SK-N-SH (cell line): ENCODE results near the gene EIF4E1B. TPM values are rescaled to one million over a fixed set of nuclear protein-coding genes. Genes with fewer than 3 reads are reported as not detected.
A peak's percentile ranks its signal among the peaks of the same experiment; 100 is the strongest.

Experiments
- CTCF ChIA-PET: fragments of 300-600, 350-600 bp; formaldehyde crosslinking; extraction: SDS; loops from one replicate; lab custom pipeline; 2021; lab: Yijun Ruan, JAX
- POLR2A ChIA-PET: fragments of 350-600 bp; sonication (Branson Sonifier 250); formaldehyde crosslinking; extraction: SDS; loops from one replicate; lab custom pipeline; 2020; ENCODE audit warnings: antibody characterized with exemption, inconsistent platforms; lab: Yijun Ruan, JAX
- DNase-seq: peaks from one replicate; pipeline ENCODE4 v3.0.0; 2012
- H2AFZ ChIP-seq: fragments of 200-600 bp; sonication (generic); 2 replicates; pipeline ENCODE4 v1.8.1; 2016; ENCODE audit warnings: antibody characterized with exemption, mild to moderate bottlenecking, low read depth
- H3F3A ChIP-seq: fragments of 200-600 bp; sonication (generic); replicated peaks from 2 replicates; pipeline ENCODE3; 2016; ENCODE audit warnings: antibody characterized with exemption, mild to moderate bottlenecking; ENCODE audit not compliant: insufficient read depth
- H3K27ac ChIP-seq, 2 experiments: fragments of 200-500 bp in 1 of 2; fragments of 200-600 bp in 1 of 2; sonication (Bioruptor generic) in 1 of 2; sonication (generic), shearing (Covaris generic) in 1 of 2; 2 replicates each; pipeline versions ENCODE4 v1.5.1 to v1.6.1; 2014 to 2016; ENCODE audit warnings: low read depth in 2 of 2, inconsistent platforms in 1 of 2, low read length in 1 of 2, mild to moderate bottlenecking in 1 of 2, mixed read lengths in 1 of 2
- H3K27me3 ChIP-seq: fragments of 200-600 bp; sonication (generic), shearing (Covaris generic); 2 replicates; pipeline ENCODE4 v1.6.1; 2016; ENCODE audit warnings: mixed run types; ENCODE audit not compliant: insufficient read depth
- H3K36me3 ChIP-seq, 2 experiments: fragments of 200-500 bp in 1 of 2; fragments of 200-600 bp in 1 of 2; sonication (Bioruptor generic) in 1 of 2; sonication (generic) in 1 of 2; replicated peaks in 1 of 2; 2 replicates each; pipeline versions ENCODE3 to v1.5.1; 2014 to 2016; ENCODE audit warnings: low read length in 1 of 2, mild to moderate bottlenecking in 1 of 2; ENCODE audit not compliant: insufficient read depth in 2 of 2, control insufficient read depth in 1 of 2
- H3K4me1 ChIP-seq, 2 experiments: fragments of 200-500 bp in 1 of 2; fragments of 200-600 bp in 1 of 2; sonication (Bioruptor generic) in 1 of 2; sonication (generic), shearing (Covaris generic) in 1 of 2; 2 replicates each; pipeline versions ENCODE4 v1.5.1 to v1.6.1; 2014 to 2016; ENCODE audit warnings: low read depth in 1 of 2, low read length in 1 of 2, mixed run types in 1 of 2; ENCODE audit not compliant: insufficient read depth in 2 of 2, control insufficient read depth in 1 of 2
- H3K4me2 ChIP-seq: fragments of 200-600 bp; sonication (generic), shearing (Covaris generic); 2 replicates; pipeline ENCODE4 v1.6.1; 2017; ENCODE audit warnings: mixed run types
- H3K4me3 ChIP-seq, 2 experiments: fragments of 200-500 bp in 1 of 2; fragments of 200-600 bp in 1 of 2; sonication (Bioruptor generic) in 1 of 2; sonication (generic), shearing (Covaris generic) in 1 of 2; 2 replicates each; pipeline versions ENCODE4 v1.5.1 to v1.8.1; 2014 to 2016; ENCODE audit warnings: low read depth in 2 of 2, inconsistent platforms in 1 of 2, low read length in 1 of 2, mild to moderate bottlenecking in 1 of 2, mixed read lengths in 1 of 2, moderate library complexity in 1 of 2
- H3K79me2 ChIP-seq: fragments of 200-600 bp; sonication (generic); 2 replicates; pipeline ENCODE4 v1.8.1; 2017; ENCODE audit warnings: mild to moderate bottlenecking; ENCODE audit not compliant: insufficient read depth
- H3K9ac ChIP-seq: fragments of 200-600 bp; sonication (generic); 2 replicates; pipeline ENCODE4 v1.6.1; 2017; ENCODE audit warnings: mixed run types
- H3K9me2 ChIP-seq: fragments of 200-600 bp; sonication (generic); 2 replicates; pipeline ENCODE4 v1.6.1; 2017; ENCODE audit warnings: mixed run types
- H3K9me3 ChIP-seq: fragments of 200-600 bp; sonication (generic); 2 replicates; pipeline ENCODE4 v1.6.1; 2017; ENCODE audit warnings: mixed run types, mild to moderate bottlenecking, moderate library complexity
- H4K20me1 ChIP-seq: fragments of 200-600 bp; sonication (generic); 2 replicates; pipeline ENCODE4 v1.6.1; 2017; ENCODE audit warnings: mild to moderate bottlenecking, mixed run types; ENCODE audit not compliant: insufficient read depth
- ELF1 ChIP-seq: IDR thresholded peaks from 2 replicates; pipeline ENCODE4 v1.4.0; 2012
- EP300 ChIP-seq, 2 experiments: IDR thresholded peaks; 2 replicates each; pipeline versions ENCODE4 v1.4.0 to v1.6.1; 2012; ENCODE audit warnings: borderline replicate concordance in 1 of 2, low read depth in 1 of 2, low read length in 1 of 2
- FOXJ3 ChIP-seq: sonication (generic); formaldehyde crosslinking; IDR thresholded peaks from 2 replicates; pipeline ENCODE4 v1.5.1; 2020; ENCODE audit warnings: mild to moderate bottlenecking, missing genetic modification reagents
- FOXM1 ChIP-seq: IDR thresholded peaks from 2 replicates; pipeline ENCODE4 v1.4.0; 2012; ENCODE audit warnings: low read depth, mild to moderate bottlenecking
- NFIC ChIP-seq: IDR thresholded peaks from 2 replicates; pipeline ENCODE4 v1.4.0; 2012; ENCODE audit warnings: borderline replicate concordance
- NRF1 ChIP-seq: IDR thresholded peaks from 2 replicates; pipeline ENCODE4 v1.6.1; 2012; ENCODE audit warnings: low read depth, mild to moderate bottlenecking, low read length
- POLR2AphosphoS5 ChIP-seq: IDR thresholded peaks from 2 replicates; pipeline ENCODE4 v1.6.1; 2012; ENCODE audit warnings: low read depth, low read length
- RAD21 ChIP-seq: IDR thresholded peaks from 2 replicates; pipeline ENCODE4 v1.6.1; 2012; ENCODE audit warnings: mild to moderate bottlenecking, low read length
- RCOR1 ChIP-seq: fragments of 150-350 bp; IDR thresholded peaks from 2 replicates; pipeline ENCODE4 v1.6.1; 2017; ENCODE audit warnings: antibody characterized with exemption, low read length
- RXRA ChIP-seq: IDR thresholded peaks from 2 replicates; pipeline ENCODE4 v1.4.0; 2012; ENCODE audit warnings: low read depth, mild to moderate bottlenecking, borderline replicate concordance
- SIN3A ChIP-seq: IDR thresholded peaks from 2 replicates; pipeline ENCODE4 v1.6.1; 2012; ENCODE audit warnings: low read depth, mild to moderate bottlenecking, low read length, moderate library complexity, borderline replicate concordance
- TAF1 ChIP-seq: IDR thresholded peaks from 2 replicates; pipeline ENCODE4 v1.6.1; 2012; ENCODE audit warnings: low read depth, mild to moderate bottlenecking, low read length, moderate library complexity, borderline replicate concordance
- TCF12 ChIP-seq: IDR thresholded peaks from 2 replicates; pipeline ENCODE4 v1.4.0; 2012
- YY1 ChIP-seq: IDR thresholded peaks from 2 replicates; pipeline ENCODE4 v1.4.0; 2012; ENCODE audit warnings: low read depth, mild to moderate bottlenecking
- WGBS: methylation state at CpG from one replicate; pipeline ENCODE4 v1.1.6; 2017; ENCODE audit warnings: low lambda C conversion rate; 5-methylcytosine and 5-hydroxymethylcytosine counted together
- polyA plus RNA-seq, 3 experiments: library from polyadenylated mRNA; depleted of rRNA; stranded (reverse); fragments of >200 nt; gene quantifications; 2 replicates each; pipeline ENCODE4 v1.2.3, GENCODE V29; 2012
- TF ChIP-seq, protein P1 (sequence below): fragments of 150-350 bp; IDR thresholded peaks from 2 replicates; pipeline ENCODE4 v1.6.1; 2017; ENCODE audit warnings: antibody characterized with exemption, low read length, low read depth, borderline replicate concordance
- TF ChIP-seq, protein P2 (sequence below): fragments of 200-600 bp; sonication (generic); IDR thresholded peaks from 2 replicates; pipeline ENCODE4 v1.6.1; 2017; ENCODE audit warnings: antibody characterized with exemption, mild to moderate bottlenecking, moderate library complexity
- TF ChIP-seq, protein P3 (sequence below): IDR thresholded peaks from 2 replicates; pipeline ENCODE4 v1.6.1; 2012; ENCODE audit warnings: mild to moderate bottlenecking, low read depth, low read length, moderate library complexity
- TF ChIP-seq, protein P4 (sequence below): IDR thresholded peaks from 2 replicates; pipeline ENCODE4 v1.4.0; 2012; ENCODE audit warnings: low read depth, borderline replicate concordance

Gene EIF4E1B
- polyA plus RNA-seq, 1 of the 3 experiments (the other 2 are of a cell fraction) = not detected

DNA sequence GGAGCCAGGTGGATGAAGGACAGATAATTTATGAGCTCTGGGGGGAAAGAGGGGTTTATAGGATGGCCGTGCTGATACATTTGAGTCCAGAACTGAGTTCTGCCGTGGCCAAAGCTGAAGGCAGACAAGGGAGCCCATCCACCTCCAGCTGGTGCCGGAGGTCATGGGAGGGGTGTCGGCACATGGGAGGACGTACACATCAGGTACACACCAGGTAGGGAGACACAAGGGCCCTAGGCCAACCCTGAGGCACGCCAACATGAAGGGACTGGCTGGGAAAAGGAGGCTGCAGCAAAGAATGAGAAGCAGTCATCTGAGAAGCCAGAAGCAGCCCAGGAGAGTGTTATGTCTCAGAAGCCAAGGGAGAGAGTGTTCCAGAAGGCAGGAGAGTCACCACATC lies 18.5 kb upstream of the EIF4E1B start (continued):
- TF ChIP-seq YY1 (no peak), NFIC (no peak)
- TF ChIP-seq, protein P1, sequence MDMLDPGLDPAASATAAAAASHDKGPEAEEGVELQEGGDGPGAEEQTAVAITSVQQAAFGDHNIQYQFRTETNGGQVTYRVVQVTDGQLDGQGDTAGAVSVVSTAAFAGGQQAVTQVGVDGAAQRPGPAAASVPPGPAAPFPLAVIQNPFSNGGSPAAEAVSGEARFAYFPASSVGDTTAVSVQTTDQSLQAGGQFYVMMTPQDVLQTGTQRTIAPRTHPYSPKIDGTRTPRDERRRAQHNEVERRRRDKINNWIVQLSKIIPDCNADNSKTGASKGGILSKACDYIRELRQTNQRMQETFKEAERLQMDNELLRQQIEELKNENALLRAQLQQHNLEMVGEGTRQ = no peak
- TF ChIP-seq, all 33 proteins: peak for 0

DNA sequence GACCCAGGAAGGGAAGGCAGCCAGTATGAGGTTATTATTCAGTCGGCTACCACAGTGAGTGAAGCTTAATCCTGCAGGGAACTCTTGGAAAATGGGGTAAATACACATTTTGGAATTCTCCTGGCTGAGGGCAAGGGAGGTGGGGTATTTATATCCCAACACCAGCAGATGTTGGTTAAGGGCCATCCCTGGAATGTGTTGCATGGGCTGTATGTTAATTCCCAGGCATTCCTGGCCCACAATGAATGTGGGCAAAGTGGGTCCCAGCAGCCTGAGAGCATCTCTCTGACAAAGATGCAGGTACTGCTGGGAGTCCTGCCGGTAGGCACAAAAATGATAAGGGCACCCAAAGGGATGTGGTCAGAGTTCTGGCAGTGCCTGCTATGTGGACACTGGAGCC lies 17.6 kb upstream of the EIF4E1B start:
- H4K20me1 ChIP-seq = peaks cover 11% of the 10 kb centered on the region; the same call in 1 of the 2 replicates
- H3K9me3 ChIP-seq = no peaks in the 10 kb centered on the region
- DNase-seq = no peak
- H3K36me3 ChIP-seq = no peaks in the 10 kb centered on the region
- WGBS = 73% methylated on average over 2 of the region's 2 CpGs
- ChIA-PET POLR2A (interaction anchor here (0.7 kb wide), 1 partner anchor 33 kb away, joined by 3 read pairs; no protein-coding TSS in a partner anchor), CTCF (no interaction called here)
- H3K9ac ChIP-seq = no peak overlapping the region
- no peak overlapping the region for H3K27ac ChIP-seq
- H3K4me2 ChIP-seq = no peak overlapping the region
- H3K27me3 ChIP-seq = no peaks in the 10 kb centered on the region
- H3F3A ChIP-seq = peaks cover 4% of the 10 kb centered on the region
- H3K79me2 ChIP-seq = peaks cover 15% of the 10 kb centered on the region
- no peak overlapping the region for H2AFZ ChIP-seq
- H3K9me2 ChIP-seq = no peaks in the 10 kb centered on the region
- peaks cover 7 to 39% of the 10 kb centered on the region in 2 experiments; a peak in 3 of 4 replicates for H3K4me1 ChIP-seq
- no peak for TF ChIP-seq ELF1
- TF ChIP-seq EP300 (IDR thresholded peaks at IDR 0.05; ENCODE audit: borderline replicate concordance in 1 of 2, low read depth in 1 of 2, low read length in 1 of 2) = no peak
- no peak for TF ChIP-seq NRF1
- no peak overlapping the region for H3K4me3 ChIP-seq

DNA sequence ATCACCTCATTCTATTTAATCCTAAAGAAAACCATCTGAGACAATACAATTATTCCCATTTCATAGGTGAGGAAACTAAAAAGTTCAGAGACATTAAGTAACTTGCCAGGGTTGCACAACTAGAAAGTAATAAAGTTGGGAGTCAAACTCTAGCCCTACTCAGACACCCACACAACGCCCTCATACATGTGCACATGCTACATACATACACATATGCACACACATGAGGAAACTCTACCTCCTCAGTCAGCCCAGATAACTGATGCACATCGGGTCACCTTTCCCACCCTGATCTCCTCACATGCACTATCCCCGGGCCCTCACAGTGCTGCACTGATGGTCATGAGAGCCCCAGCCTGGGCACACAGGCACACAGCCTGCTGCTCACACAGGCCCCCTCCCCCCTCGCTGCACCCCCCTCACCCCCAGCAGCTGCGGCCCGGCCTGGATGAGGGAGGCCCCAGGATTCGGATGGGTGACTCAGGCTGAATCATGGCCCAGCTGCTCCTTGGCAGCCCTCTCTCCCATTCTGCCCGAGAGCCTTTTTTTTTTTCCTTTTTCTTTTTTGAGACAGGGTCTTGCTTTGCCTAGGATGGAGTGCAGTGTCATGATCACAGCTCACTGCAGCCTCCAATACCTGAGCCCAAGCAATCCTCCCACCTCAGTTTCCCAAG lies 15.5 kb upstream of the EIF4E1B start:
- H3K4me2 ChIP-seq = peak overlapping the region; percentile 65; the same call in 1 of the 2 replicates
- no peaks in the 10 kb centered on the region for H4K20me1 ChIP-seq
- H3F3A ChIP-seq = peaks cover 4% of the 10 kb centered on the region
- H3K9ac ChIP-seq = no peak overlapping the region
- peaks cover 7 to 36% of the 10 kb centered on the region in 2 experiments; a peak in 3 of 4 replicates for H3K4me1 ChIP-seq
- no peak overlapping the region for H3K4me3 ChIP-seq
- H3K36me3 ChIP-seq = no peaks in the 10 kb centered on the region
- H3K27me3 ChIP-seq = peaks cover 11% of the 10 kb centered on the region
- no peak for DNase-seq
- 22% methylated on average over 7 of the region's 8 CpGs for WGBS
- no peaks in the 10 kb centered on the region for H3K79me2 ChIP-seq
- ChIA-PET POLR2A (interaction anchor here (1.0 to 1.3 kb wide), 2 partner anchors 9 to 32 kb away, joined by 3 to 6 read pairs; partner anchors contain the start of gene TSPAN17), CTCF (interaction anchor here (1.0 to 1.3 kb wide), 2 partner anchors 12 to 40 kb away, joined by 3 read pairs; no protein-coding TSS in a partner anchor)
- H3K9me3 ChIP-seq = no peaks in the 10 kb centered on the region
- H3K27ac ChIP-seq = no peak overlapping the region
- H3K9me2 ChIP-seq = no peaks in the 10 kb centered on the region
- H2AFZ ChIP-seq = no peak overlapping the region
- no peak for TF ChIP-seq SIN3A
- no peak for TF ChIP-seq FOXJ3 (CRISPR knock-in tag)
- TF ChIP-seq RXRA = no peak
- TF ChIP-seq POLR2AphosphoS5 = peak; percentile 34; the same call in 1 of the 2 replicates
- TF ChIP-seq RAD21 = no peak
- TF ChIP-seq, protein P2, sequence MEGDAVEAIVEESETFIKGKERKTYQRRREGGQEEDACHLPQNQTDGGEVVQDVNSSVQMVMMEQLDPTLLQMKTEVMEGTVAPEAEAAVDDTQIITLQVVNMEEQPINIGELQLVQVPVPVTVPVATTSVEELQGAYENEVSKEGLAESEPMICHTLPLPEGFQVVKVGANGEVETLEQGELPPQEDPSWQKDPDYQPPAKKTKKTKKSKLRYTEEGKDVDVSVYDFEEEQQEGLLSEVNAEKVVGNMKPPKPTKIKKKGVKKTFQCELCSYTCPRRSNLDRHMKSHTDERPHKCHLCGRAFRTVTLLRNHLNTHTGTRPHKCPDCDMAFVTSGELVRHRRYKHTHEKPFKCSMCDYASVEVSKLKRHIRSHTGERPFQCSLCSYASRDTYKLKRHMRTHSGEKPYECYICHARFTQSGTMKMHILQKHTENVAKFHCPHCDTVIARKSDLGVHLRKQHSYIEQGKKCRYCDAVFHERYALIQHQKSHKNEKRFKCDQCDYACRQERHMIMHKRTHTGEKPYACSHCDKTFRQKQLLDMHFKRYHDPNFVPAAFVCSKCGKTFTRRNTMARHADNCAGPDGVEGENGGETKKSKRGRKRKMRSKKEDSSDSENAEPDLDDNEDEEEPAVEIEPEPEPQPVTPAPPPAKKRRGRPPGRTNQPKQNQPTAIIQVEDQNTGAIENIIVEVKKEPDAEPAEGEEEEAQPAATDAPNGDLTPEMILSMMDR = no peak
- TF ChIP-seq, protein P3, sequence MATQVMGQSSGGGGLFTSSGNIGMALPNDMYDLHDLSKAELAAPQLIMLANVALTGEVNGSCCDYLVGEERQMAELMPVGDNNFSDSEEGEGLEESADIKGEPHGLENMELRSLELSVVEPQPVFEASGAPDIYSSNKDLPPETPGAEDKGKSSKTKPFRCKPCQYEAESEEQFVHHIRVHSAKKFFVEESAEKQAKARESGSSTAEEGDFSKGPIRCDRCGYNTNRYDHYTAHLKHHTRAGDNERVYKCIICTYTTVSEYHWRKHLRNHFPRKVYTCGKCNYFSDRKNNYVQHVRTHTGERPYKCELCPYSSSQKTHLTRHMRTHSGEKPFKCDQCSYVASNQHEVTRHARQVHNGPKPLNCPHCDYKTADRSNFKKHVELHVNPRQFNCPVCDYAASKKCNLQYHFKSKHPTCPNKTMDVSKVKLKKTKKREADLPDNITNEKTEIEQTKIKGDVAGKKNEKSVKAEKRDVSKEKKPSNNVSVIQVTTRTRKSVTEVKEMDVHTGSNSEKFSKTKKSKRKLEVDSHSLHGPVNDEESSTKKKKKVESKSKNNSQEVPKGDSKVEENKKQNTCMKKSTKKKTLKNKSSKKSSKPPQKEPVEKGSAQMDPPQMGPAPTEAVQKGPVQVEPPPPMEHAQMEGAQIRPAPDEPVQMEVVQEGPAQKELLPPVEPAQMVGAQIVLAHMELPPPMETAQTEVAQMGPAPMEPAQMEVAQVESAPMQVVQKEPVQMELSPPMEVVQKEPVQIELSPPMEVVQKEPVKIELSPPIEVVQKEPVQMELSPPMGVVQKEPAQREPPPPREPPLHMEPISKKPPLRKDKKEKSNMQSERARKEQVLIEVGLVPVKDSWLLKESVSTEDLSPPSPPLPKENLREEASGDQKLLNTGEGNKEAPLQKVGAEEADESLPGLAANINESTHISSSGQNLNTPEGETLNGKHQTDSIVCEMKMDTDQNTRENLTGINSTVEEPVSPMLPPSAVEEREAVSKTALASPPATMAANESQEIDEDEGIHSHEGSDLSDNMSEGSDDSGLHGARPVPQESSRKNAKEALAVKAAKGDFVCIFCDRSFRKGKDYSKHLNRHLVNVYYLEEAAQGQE = peak; percentile 49; the same call in 1 of the 2 replicates
- no peak for TF ChIP-seq NRF1
- peak; percentile 70 for TF ChIP-seq NFIC
- no peak for TF ChIP-seq RCOR1
- no peak for TF ChIP-seq TAF1
- TF ChIP-seq TCF12 = peak; percentile 87
- no peak for TF ChIP-seq FOXM1
- TF ChIP-seq, protein P4, sequence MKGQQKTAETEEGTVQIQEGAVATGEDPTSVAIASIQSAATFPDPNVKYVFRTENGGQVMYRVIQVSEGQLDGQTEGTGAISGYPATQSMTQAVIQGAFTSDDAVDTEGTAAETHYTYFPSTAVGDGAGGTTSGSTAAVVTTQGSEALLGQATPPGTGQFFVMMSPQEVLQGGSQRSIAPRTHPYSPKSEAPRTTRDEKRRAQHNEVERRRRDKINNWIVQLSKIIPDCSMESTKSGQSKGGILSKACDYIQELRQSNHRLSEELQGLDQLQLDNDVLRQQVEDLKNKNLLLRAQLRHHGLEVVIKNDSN = no peak
